Endothelial cell of umbilical vein (primary cell): ENCODE results near the gene PAFAH2. TPM values are rescaled to one million over a fixed set of nuclear protein-coding genes. Genes with fewer than 3 reads are reported as not detected.

ENCODE experiments used
- BruUV-seq: library from RNA; stranded (reverse); fragments of 400-500 nt; replicated peaks from 2 replicates; lab custom pipeline; 2021; lab: Mats Ljungman, UMichigan
- CTCF ChIA-PET: fragments of 300-600, 350-600 bp; sonication (Branson Sonifier 250); formaldehyde crosslinking; loops from one replicate; lab custom pipeline; 2021; ENCODE audit warnings: antibody characterized with exemption, inconsistent platforms; lab: Charles Lee
- POLR2A ChIA-PET: fragments of 300-600, 350-600 bp; sonication (Branson Sonifier 250); formaldehyde crosslinking; loops from one replicate; lab custom pipeline; 2021; ENCODE audit warnings: antibody characterized with exemption, inconsistent platforms; lab: Charles Lee
- DNase-seq: peaks from one replicate; pipeline ENCODE4 v3.0.0-alpha.2; 2011; ENCODE audit warnings: low read depth, low spot score
- FAIRE-seq: peaks from 2 replicates; lab custom pipeline; 2011; peaks lifted over from hg19 to GRCh38; lab: Jason Lieb, UNC
- H2AFZ ChIP-seq: 2 replicates; pipeline ENCODE4 v1.6.0; 2012; ENCODE audit warnings: low read depth, low read length, control low read depth, inconsistent platforms
- H3K27ac ChIP-seq: 2 replicates; pipeline ENCODE4 v1.5.1; 2011; ENCODE audit warnings: low read depth, mild to moderate bottlenecking, control low read depth, low read length, moderate library complexity; ENCODE audit not compliant: insufficient read depth
- H3K27me3 ChIP-seq, 2 experiments: 2 replicates each; pipeline versions ENCODE4 v1.6.0 to v1.6.1; 2011; ENCODE audit warnings: low read length in 2 of 2, mixed read lengths in 1 of 2; ENCODE audit not compliant: control insufficient read depth in 2 of 2, insufficient read depth in 2 of 2
- H3K36me3 ChIP-seq, 2 experiments: 2 replicates in 1 of 2; 3 replicates in 1 of 2; pipeline ENCODE4 v1.5.1; 2011; ENCODE audit warnings: low read length in 2 of 2, mild to moderate bottlenecking in 1 of 2, moderate library complexity in 1 of 2; ENCODE audit not compliant: control insufficient read depth in 2 of 2, insufficient read depth in 2 of 2; ENCODE audit errors: extremely low read depth in 1 of 2
- H3K4me1 ChIP-seq: 3 replicates; pipeline ENCODE4 v1.5.1; 2011; ENCODE audit warnings: mild to moderate bottlenecking, low read length; ENCODE audit not compliant: control insufficient read depth, insufficient read depth; ENCODE audit errors: extremely low read depth
- H3K4me2 ChIP-seq: 2 replicates; pipeline ENCODE4 v1.6.1; 2011; ENCODE audit warnings: low read length, control low read depth, mixed read lengths; ENCODE audit not compliant: insufficient read depth
- H3K4me3 ChIP-seq, 3 experiments: fragments of 200-600 bp in 1 of 3; sonication (generic), shearing (Covaris generic) in 1 of 3; replicated peaks in 1 of 3; 2 replicates each; pipeline ENCODE4 v1.5.1; 2011 to 2016; ENCODE audit warnings: control low read depth in 3 of 3, low read length in 3 of 3, mild to moderate bottlenecking in 2 of 3, inconsistent platforms in 1 of 3, low read depth in 1 of 3, moderate library complexity in 1 of 3; ENCODE audit not compliant: insufficient read depth in 1 of 3
- H3K79me2 ChIP-seq: 2 replicates; pipeline ENCODE4 v1.6.0; 2012; ENCODE audit warnings: low read length, inconsistent platforms; ENCODE audit not compliant: control insufficient read depth, insufficient read depth
- H3K9ac ChIP-seq: replicated peaks from 2 replicates; pipeline ENCODE3; 2011; ENCODE audit warnings: low read length, control low read depth; ENCODE audit not compliant: insufficient read depth; ENCODE audit errors: extremely low read depth
- H3K9me1 ChIP-seq: replicated peaks from 3 replicates; pipeline ENCODE4 v1.6.0; 2011; ENCODE audit warnings: mild to moderate bottlenecking, low read length; ENCODE audit not compliant: control insufficient read depth, insufficient read depth; ENCODE audit errors: extremely low read depth
- H3K9me3 ChIP-seq: replicated peaks from 2 replicates; pipeline ENCODE4 v1.5.1; 2012; ENCODE audit warnings: low read length, inconsistent platforms; ENCODE audit not compliant: control insufficient read depth, insufficient read depth
- H4K20me1 ChIP-seq: replicated peaks from 2 replicates; pipeline ENCODE3; 2011; ENCODE audit warnings: mild to moderate bottlenecking, low read length; ENCODE audit not compliant: control insufficient read depth, insufficient read depth; ENCODE audit errors: extremely low read depth
- CTCF ChIP-seq, 2 donors: IDR thresholded peaks; 1 replicate in 1 of 2; 2 replicates in 1 of 2; pipeline ENCODE4 v1.5.1; 2011; ENCODE audit warnings: low read length in 2 of 2, mild to moderate bottlenecking in 2 of 2, moderate library complexity in 2 of 2, control low read depth in 1 of 2, inconsistent platforms in 1 of 2, low read depth in 1 of 2; ENCODE audit not compliant: insufficient read depth in 1 of 2; ENCODE audit errors: extremely low read depth in 1 of 2
- EZH2 ChIP-seq: IDR thresholded peaks from 2 replicates; pipeline ENCODE4 v1.6.1; 2012; ENCODE audit warnings: borderline replicate concordance, low read depth, mild to moderate bottlenecking, moderate library complexity, low read length, inconsistent platforms; ENCODE audit not compliant: severe bottlenecking
- FOS ChIP-seq: IDR thresholded peaks from 2 replicates; pipeline ENCODE4 v1.6.1; 2011; ENCODE audit warnings: mild to moderate bottlenecking, low read length, moderate library complexity, borderline replicate concordance; ENCODE audit not compliant: insufficient read depth
- GATA2 ChIP-seq: IDR thresholded peaks from 2 replicates; pipeline ENCODE4 v1.7.0; 2011; ENCODE audit warnings: low read depth, mild to moderate bottlenecking, moderate library complexity, mixed read lengths, low read length; ENCODE audit not compliant: insufficient read length, insufficient read depth
- JUN ChIP-seq: IDR thresholded peaks from 2 replicates; pipeline ENCODE4 v1.6.1; 2011; ENCODE audit warnings: borderline replicate concordance, low read depth; ENCODE audit not compliant: insufficient read length, insufficient read depth
- MAX ChIP-seq: IDR thresholded peaks from 2 replicates; pipeline ENCODE4 v1.6.1; 2011; ENCODE audit not compliant: insufficient read depth, insufficient read length
- MYC ChIP-seq: IDR thresholded peaks from one replicate; pipeline ENCODE4 v1.6.1; 2011; ENCODE audit warnings: mild to moderate bottlenecking, low read depth, low read length
- POLR2A ChIP-seq: IDR thresholded peaks from 2 replicates; pipeline ENCODE4 v1.6.1; 2012; ENCODE audit warnings: low read depth, mild to moderate bottlenecking, control low read depth, low read length
- POLR2AphosphoS5 ChIP-seq: IDR thresholded peaks from 2 replicates; pipeline ENCODE4 v1.6.1; 2012; ENCODE audit warnings: low read depth, mild to moderate bottlenecking, control low read depth, low read length, moderate library complexity; ENCODE audit not compliant: insufficient read depth
- dilution Hi-C: fragments of 300-500 bp; cut with MboI; formaldehyde crosslinking; loops from one replicate; pipeline ENCODE4 v1.15.0; 2019; ENCODE audit warnings: low sequenced_read_pairs; ENCODE audit not compliant: extremely low pct_ligation_motif_present
- intact Hi-C: fragments of 100-400 bp; cut with micrococcal nuclease; formaldehyde crosslinking; loops from one replicate; pipeline ENCODE4 v1.10.0; 2022
- polyA plus RNA-seq, 4 experiments: library from polyadenylated mRNA; depleted of rRNA in 3 of 4; stranded (reverse) in 3 of 4; unstranded in 1 of 4; fragments of >200 nt; gene quantifications; 2 replicates each; pipeline versions ENCODE4 v1.2.1 to v1.2.3, GENCODE V29; 2011 to 2012; ENCODE audit warnings: missing spikeins in 1 of 4
- total RNA-seq: library from RNA; stranded (reverse); gene quantifications from 2 replicates; pipeline ENCODE4 v1.2.3, GENCODE V29; 2021

PAFAH2 gene
- total and polyA plus RNA-seq, 2 donors (not counting 3 experiments of a cell fraction or from before 2014, with no cell fraction given): 6.0 to 6.9 TPM

GRCh38 chr1:26031611-26032220 is 33.9 kb upstream of the PAFAH2 start:
- POLR2A ChIA-PET: no interaction called here
- Histone ChIP-seq H3K9me1 (no peaks in the 10 kb centered on the region), H3K4me1 (peaks cover 15% of the 10 kb centered on the region), H3K9me3 (no peaks in the 10 kb centered on the region), H3K79me2 (no peaks in the 10 kb centered on the region), H3K27ac (no peak overlapping the region), H3K36me3 (no peaks in the 10 kb centered on the region), H3K4me2 (no peak overlapping the region), H3K27me3 (peaks cover 0 to 3% of the 10 kb centered on the region in 2 experiments), H4K20me1 (no peaks in the 10 kb centered on the region), H3K4me3 (no peak overlapping the region), H3K9ac (no peak overlapping the region), H2AFZ (no peak overlapping the region)
- FAIRE-seq: no peak
- no peak for DNase-seq
- dilution Hi-C loops: no loop called here
- BruUV-seq: no TSS peak
- CTCF ChIA-PET: interaction anchor here (0.9 to 1.7 kb wide), 2 partner anchors 113 to 138 kb away, joined by 3 to 4 read pairs; partner anchors contain the start of gene ZNF593
- TF ChIP-seq CTCF (IDR thresholded peaks at IDR 0.05; ENCODE audit: extremely low read depth in 1 of 2, insufficient read depth in 1 of 2, low read depth in 1 of 2, low read length in 2 of 2) (no peak), EZH2 (no peak), JUN (no peak), GATA2 (no peak), POLR2AphosphoS5 (no peak), MYC (no peak), MAX (no peak), FOS (no peak), POLR2A (no peak)
- intact Hi-C loops: no loop called here
